Endothelial cell (in vitro differentiated cells): Measurements from ENCODE around the gene ZNF232. TPM values are rescaled to one million over a fixed set of nuclear protein-coding genes. Genes with fewer than 3 reads are reported as not detected.
"Not testable (repeated sequence)": the region's sequence is repeated elsewhere in the genome, so short reads cannot be mapped to it uniquely, and the experiment has no call there.

Source experiments
- DNase-seq: peaks from one replicate; pipeline ENCODE4 v3.0.0; 2021; ENCODE audit warnings: low spot score
- H3K27ac Mint-ChIP-seq: one replicate; pipeline ENCODE4 v1.8.0; 2021; ENCODE audit warnings: mixed read lengths, inconsistent platforms; ENCODE audit not compliant: unreplicated experiment
- H3K27me3 Mint-ChIP-seq: one replicate; pipeline ENCODE4 v1.8.0; 2021; ENCODE audit warnings: mild to moderate bottlenecking, moderate library complexity, mixed read lengths, inconsistent platforms; ENCODE audit not compliant: unreplicated experiment
- H3K36me3 Mint-ChIP-seq: one replicate; pipeline ENCODE4 v1.8.0; 2021; ENCODE audit warnings: mild to moderate bottlenecking, low read depth, mixed read lengths, inconsistent platforms; ENCODE audit not compliant: unreplicated experiment
- H3K4me1 Mint-ChIP-seq: one replicate; pipeline ENCODE4 v1.8.0; 2021; ENCODE audit warnings: mild to moderate bottlenecking, mixed read lengths, inconsistent platforms; ENCODE audit not compliant: unreplicated experiment
- H3K4me3 Mint-ChIP-seq: one replicate; pipeline ENCODE4 v1.8.0; 2021; ENCODE audit warnings: mild to moderate bottlenecking, mixed read lengths, inconsistent platforms; ENCODE audit not compliant: unreplicated experiment
- H3K9me3 Mint-ChIP-seq: one replicate; pipeline ENCODE4 v1.8.0; 2021; ENCODE audit warnings: mixed read lengths, inconsistent platforms; ENCODE audit not compliant: unreplicated experiment
- CTCF ChIP-seq: fragments of 200-600 bp; sonication (generic); IDR thresholded peaks from one replicate; pipeline ENCODE4 v1.5.0; 2021; ENCODE audit warnings: antibody characterized with exemption; ENCODE audit not compliant: unreplicated experiment
- total RNA-seq: library from RNA; stranded (reverse); fragmentation: NEBNext Ultra II Directional; extraction: Animal tissue kit (Norgen Biotek cat#: 25700); gene quantifications from one replicate; pipeline ENCODE4 v1.2.1, GENCODE V29; 2021; ENCODE audit not compliant: unreplicated experiment

ZNF232 gene
- total RNA-seq, 1 donor from 2014 or later: 43.0 TPM

- no peak for DNase-seq
- H3K27ac Mint-ChIP-seq: no peak overlapping the region
- no peaks in the 10 kb centered on the region for H3K9me3 Mint-ChIP-seq
- peak overlapping the region; percentile 72 for H3K4me3 Mint-ChIP-seq
- peaks cover 27% of the 10 kb centered on the region for H3K36me3 Mint-ChIP-seq
- H3K27me3 Mint-ChIP-seq: peaks cover 15% of the 10 kb centered on the region
- TF ChIP-seq CTCF: no peak
- no peaks in the 10 kb centered on the region for H3K4me1 Mint-ChIP-seq
These were observed 9.6 kb upstream of the ZNF232 start for GRCh38 chr17:5121186-5121841.

- not testable (repeated sequence) for H3K27ac Mint-ChIP-seq, DNase-seq
- H3K27me3 Mint-ChIP-seq: peaks cover 15% of the 10 kb centered on the region
These were observed 8.9 kb upstream of the ZNF232 start for GRCh38 chr17:5120436-5121185.

GRCh38 chr17:5120036-5120435 is 8.4 kb upstream of the ZNF232 start:
- H3K9me3 Mint-ChIP-seq: no peaks in the 10 kb centered on the region
- H3K36me3 Mint-ChIP-seq: peaks cover 27% of the 10 kb centered on the region
- H3K4me3 Mint-ChIP-seq: peak overlapping the region; percentile 11
- no peak overlapping the region for H3K27ac Mint-ChIP-seq
- no peak for TF ChIP-seq CTCF
- peaks cover 14% of the 10 kb centered on the region for H3K27me3 Mint-ChIP-seq
- no peak for DNase-seq
- H3K4me1 Mint-ChIP-seq: no peaks in the 10 kb centered on the region

More at GRCh38 chr17:5120436-5121185, 8.9 kb upstream of the ZNF232 start:
- not testable (repeated sequence) for H3K4me1 Mint-ChIP-seq, H3K9me3 Mint-ChIP-seq
- peaks cover 27% of the 10 kb centered on the region for H3K36me3 Mint-ChIP-seq
- peak overlapping the region; percentile 11 for H3K4me3 Mint-ChIP-seq

- peaks cover 2% of the 10 kb centered on the region for H3K4me1 Mint-ChIP-seq
- no peak for TF ChIP-seq CTCF
- H3K27me3 Mint-ChIP-seq: peaks cover 7% of the 10 kb centered on the region
- no peaks in the 10 kb centered on the region for H3K9me3 Mint-ChIP-seq
- peaks cover 27% of the 10 kb centered on the region for H3K36me3 Mint-ChIP-seq
- H3K27ac Mint-ChIP-seq: no peak overlapping the region
- peak overlapping the region; percentile 7 for H3K4me3 Mint-ChIP-seq
- DNase-seq: no peak
These were observed 6.5 kb upstream of the ZNF232 start for GRCh38 chr17:5118219-5118618.

- DNase-seq: peak; percentile 58
- peak within 1 kb of the TSS; percentile 80 for H3K27ac Mint-ChIP-seq
- peak within 1 kb of the TSS; percentile 90 for H3K4me3 Mint-ChIP-seq
- no peaks in the 10 kb centered on the region for H3K9me3 Mint-ChIP-seq
- H3K36me3 Mint-ChIP-seq: peaks cover 19% of the 10 kb centered on the region
- no peak for TF ChIP-seq CTCF
- H3K4me1 Mint-ChIP-seq: peaks cover 3% of the 10 kb centered on the region
- peaks cover 9% of the 10 kb centered on the region for H3K27me3 Mint-ChIP-seq
These were observed 4.3 kb upstream of the ZNF232 start, which contains the start of gene USP6 for GRCh38 chr17:5115673-5116651. Gene USP6 (plus strand): TSS chr17:5116032. CDS start chr17:5130368, 14,336 bp downstream.
